Stimulated activated CD4-positive, alpha-beta T cell treated with anti-CD3 and anti-CD28 coated beads, Interleukin-15, amount 100 ng/mL, for 1 hour (primary cell): ENCODE data around the gene ZNF587.
"Not testable (repeated sequence)": the region's sequence is repeated elsewhere in the genome, so short reads cannot be mapped to it uniquely, and the experiment has no call there.

Experiments
- DNase-seq, 2 donors: peaks; one replicate each; pipeline ENCODE4 v3.0.0-alpha.2; 2020; ENCODE audit warnings: low read depth in 1 of 2, low spot score in 1 of 2

Gene ZNF587

GRCh38 chr19:57886046-57886445 is 36.4 kb downstream of the ZNF587 start:
- DNase-seq, result no peak

- DNase-seq, result no peak
Measured at GRCh38 chr19:57887195-57887941, 37.7 kb downstream of the ZNF587 start.

GRCh38 chr19:57888107-57888559 is 38.5 kb downstream of the ZNF587 start:
- DNase-seq, result no peak

GRCh38 chr19:57888560-57889231 is 39.0 kb downstream of the ZNF587 start, which contains the start of gene ZNF814:
Gene ZNF814, minus strand, starts transcription at chr19:57889037. Its CDS starts 235 bp downstream, at chr19:57888802.
- peak; percentile 66 to 74 for DNase-seq

- not testable (repeated sequence) for DNase-seq
Measured at GRCh38 chr19:57890706-57891105, 41.0 kb downstream of the ZNF587 start.

GRCh38 chr19:57900311-57900710 is 50.7 kb downstream of the ZNF587 start:
- DNase-seq, result no peak

GRCh38 chr19:57903618-57904184 is 54.0 kb downstream of the ZNF587 start:
- DNase-seq, result no peak

- no peak for DNase-seq
Measured at GRCh38 chr19:57905258-57905657, 55.6 kb downstream of the ZNF587 start.

- DNase-seq, result no peak
Measured at GRCh38 chr19:57907394-57907793, 57.7 kb downstream of the ZNF587 start.

- DNase-seq, result no peak
Measured at GRCh38 chr19:57914531-57914930, 64.9 kb downstream of the ZNF587 start.
